ENCODE data around the gene TRIM56.
"Not testable (repeated sequence)": the region's sequence is repeated elsewhere in the genome, so short reads cannot be mapped to it uniquely, and the experiment has no call there.

Gene TRIM56

DNA sequence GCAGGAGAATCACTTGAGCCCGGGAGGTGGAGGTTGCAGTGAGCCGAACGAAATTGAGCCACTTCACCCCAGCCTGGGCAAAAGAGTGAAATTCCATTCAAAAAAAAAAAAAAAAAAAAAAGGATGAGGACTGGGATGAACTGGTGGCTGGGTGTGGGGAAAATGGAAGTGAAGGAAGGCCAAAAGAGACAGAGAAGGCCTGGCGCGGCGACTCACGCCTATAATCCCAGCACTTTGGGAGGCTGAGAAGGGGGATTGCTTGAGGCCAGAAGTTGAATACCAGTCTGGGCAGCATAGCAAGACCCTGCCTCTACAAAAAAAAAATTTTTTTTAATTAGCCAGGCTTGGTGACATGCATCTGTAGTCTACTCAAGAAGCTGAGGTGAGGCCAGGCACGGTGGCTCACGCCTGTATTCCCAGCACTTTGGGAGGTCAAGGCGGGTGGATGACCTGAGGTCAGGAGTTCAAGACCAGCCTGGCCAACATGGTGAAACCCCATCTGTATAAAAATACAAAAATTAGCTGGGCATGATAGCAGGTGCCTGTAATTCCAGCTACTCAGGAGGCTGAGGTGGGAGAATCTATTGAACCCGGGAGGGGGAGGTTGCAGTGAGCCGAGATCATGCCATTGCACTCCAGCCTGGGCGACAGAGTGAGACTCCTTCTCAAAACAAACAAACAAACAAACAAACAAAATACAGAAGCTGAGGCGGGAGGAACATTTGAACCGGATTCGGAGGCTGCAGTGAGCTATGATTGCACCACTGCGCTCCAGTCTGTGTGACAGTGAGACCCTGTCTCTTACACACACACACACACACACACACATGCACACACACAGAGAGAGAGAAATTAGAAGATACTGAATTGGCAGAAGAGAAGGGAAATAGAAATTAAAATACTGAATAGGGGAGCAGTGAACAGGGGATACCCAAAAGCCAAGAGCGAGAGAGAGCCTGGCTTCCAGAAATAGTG is 47.6 kb downstream of the TRIM56 start:
- DNase-seq (ENCODE audit: low read depth in 2 of 2): not testable (repeated sequence)

DNA sequence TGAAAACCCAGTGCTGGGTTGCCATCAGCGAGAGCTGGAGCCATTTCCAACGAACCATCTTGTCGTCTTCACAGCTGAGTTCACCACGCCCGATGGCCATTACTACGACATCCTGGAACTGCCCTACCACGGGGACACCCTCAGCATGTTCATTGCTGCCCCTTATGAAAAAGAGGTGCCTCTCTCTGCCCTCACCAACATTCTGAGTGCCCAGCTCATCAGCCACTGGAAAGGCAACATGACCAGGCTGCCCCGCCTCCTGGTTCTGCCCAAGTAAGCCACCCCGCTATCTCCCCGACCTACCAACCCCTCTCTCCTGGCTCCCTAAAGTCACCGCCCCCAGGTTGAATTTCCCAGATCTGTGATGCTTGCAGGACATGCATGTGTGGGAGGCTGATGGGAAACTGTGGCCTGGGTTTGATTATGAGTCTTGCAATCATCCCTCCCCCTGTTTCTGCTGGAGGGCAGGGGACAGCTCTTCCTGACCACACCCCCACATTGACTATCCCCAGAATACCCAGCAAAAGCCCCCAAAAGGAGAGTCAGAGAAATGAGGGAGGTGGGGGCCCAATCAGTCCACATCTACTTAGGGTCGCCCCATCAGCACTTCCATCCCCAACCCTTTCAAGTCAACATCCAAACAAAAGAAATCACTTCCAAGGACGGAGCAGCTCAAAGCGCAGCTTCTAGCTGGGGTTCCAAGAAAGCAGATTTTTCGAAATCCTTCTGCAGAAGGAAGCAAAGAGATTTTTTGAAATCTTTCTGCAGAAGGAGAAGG is 48.5 kb downstream of the TRIM56 start:
- no peak for DNase-seq (ENCODE audit: low read depth in 2 of 2)

- DNase-seq (ENCODE audit: low read depth in 2 of 2): no peak
These were observed 49.2 kb downstream of the TRIM56 start for GRCh38 chr7:101134399-101134980.

- no peak for DNase-seq (ENCODE audit: low read depth in 2 of 2)
These were observed 52.5 kb downstream of the TRIM56 start for GRCh38 chr7:101137651-101138212.

DNA sequence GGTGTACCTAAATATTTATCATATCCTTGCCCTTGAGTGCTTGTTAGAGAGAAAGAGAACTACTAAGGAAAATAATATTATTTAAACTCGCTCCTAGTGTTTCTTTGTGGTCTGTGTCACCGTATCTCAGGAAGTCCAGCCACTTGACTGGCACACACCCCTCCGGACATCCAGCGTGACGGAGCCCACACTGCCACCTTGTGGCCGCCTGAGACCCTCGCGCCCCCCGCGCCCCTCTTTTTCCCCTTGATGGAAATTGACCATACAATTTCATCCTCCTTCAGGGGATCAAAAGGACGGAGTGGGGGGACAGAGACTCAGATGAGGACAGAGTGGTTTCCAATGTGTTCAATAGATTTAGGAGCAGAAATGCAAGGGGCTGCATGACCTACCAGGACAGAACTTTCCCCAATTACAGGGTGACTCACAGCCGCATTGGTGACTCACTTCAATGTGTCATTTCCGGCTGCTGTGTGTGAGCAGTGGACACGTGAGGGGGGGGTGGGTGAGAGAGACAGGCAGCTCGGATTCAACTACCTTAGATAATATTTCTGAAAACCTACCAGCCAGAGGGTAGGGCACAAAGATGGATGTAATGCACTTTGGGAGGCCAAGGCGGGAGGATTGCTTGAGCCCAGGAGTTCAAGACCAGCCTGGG is 53.1 kb downstream of the TRIM56 start:
- DNase-seq (ENCODE audit: low read depth in 2 of 2): peak; percentile 76 to 89

GRCh38 chr7:101140339-101140699 is 55.0 kb downstream of the TRIM56 start:
- DNase-seq (ENCODE audit: low read depth in 2 of 2): no peak

GRCh38 chr7:101140746-101141382 is 55.6 kb downstream of the TRIM56 start:
- no peak for DNase-seq (ENCODE audit: low read depth in 2 of 2)

All from stimulated activated CD4-positive, alpha-beta T cell treated with anti-CD3 and anti-CD28 coated beads, Interleukin-12 subunit alpha, Interleukin-12 subunit beta, amount 100 ng/mL, for 24 hours (primary cell).